Raji (cell line): ENCODE results near the gene SPATA32.

Source experiments
- POLR2A ChIP-seq: IDR thresholded peaks from 2 replicates; pipeline ENCODE4 v1.6.1; 2011; ENCODE audit warnings: low read depth, low read length, control low read depth; ENCODE audit not compliant: insufficient read depth

The SPATA32 gene

DNA sequence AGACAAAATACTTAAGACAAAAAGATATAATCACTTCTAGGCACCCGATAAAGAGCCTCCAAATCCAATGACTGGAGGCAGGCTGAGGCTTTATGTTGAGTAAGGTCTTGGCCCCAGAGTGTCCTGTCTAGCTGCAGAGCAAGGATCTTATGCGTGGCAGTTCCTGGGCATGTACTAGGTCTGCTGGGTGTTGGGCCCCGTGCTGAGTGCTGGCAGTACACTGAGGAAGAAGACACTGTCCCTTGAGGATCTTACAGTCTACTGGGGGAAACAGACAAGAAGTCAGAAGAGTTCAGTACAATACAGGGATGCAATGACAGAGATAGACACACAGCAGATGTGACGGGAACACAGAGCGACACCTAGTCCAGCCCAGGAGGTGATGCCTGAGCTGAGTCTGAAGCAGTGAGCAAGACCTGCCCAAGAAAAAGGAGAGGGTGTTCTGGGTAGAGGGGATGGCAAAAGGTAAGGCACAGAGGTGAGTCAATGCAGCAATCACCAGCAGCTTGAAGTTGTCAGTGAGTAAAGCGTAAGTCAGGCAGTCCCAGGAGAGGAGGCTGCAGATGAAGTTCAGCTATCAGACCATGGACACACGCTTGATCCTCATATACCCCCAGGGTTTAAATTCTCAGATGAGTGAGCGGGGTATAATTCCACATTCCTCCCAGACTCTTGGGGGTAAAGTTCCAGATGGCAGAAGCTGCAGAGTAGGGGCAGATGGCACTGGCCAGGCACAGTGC is 36.8 kb upstream of the SPATA32 start:
- TF ChIP-seq POLR2A: no peak

DNA sequence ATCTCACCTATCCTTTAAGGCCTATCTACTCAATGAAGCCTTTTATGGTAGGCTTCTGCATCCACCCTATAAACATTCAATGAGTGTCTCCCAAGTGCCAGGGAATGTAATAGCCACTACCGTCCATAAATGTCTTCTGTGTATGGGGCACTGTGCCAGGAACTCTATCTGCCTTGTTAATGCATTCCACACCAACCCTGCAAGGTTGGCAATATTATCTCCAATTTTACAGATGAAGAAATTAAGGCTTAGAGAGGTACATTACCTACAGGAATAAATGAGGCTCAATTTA is 34.9 kb upstream of the SPATA32 start:
- TF ChIP-seq POLR2A: no peak

DNA sequence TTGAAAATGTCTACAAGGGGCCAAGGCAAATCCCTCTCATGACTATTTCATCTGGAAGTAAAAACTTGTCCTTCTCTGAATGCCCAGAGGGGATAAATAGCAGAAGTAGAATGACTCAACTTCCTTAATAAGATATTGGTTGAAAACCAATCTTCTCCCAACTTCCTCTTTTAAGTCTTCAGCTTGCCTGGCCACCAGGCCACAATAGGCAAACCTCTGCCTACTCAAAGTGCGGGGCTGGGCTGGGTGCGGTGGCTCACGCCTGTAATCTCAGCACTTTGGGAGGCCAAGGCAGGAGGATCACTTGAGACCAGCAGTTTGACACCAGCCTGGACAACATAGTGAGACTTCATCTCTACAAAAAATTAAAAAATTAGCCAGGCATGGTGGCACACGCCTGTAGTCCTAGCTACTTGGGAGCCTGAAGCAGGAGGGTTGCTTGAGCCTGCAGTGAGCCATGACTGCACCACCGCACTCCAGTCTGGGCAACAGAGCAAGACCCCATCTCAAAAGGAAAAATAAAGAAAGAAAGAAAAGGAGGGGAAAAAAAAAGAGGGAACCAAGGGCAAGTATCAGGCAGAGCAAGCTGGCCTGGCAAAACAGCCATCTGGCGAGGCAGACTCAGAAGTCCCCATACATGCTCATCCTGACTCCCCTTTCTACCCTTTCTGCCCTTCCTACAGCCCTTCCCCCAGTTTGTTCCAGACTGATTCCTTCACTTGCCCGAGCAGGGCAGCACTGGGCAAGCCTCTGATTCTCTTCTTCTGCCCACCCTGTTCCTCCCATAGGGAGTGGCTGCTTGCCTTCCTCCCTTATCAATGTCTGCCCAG is 34.3 kb upstream of the SPATA32 start:
- no peak for TF ChIP-seq POLR2A

DNA sequence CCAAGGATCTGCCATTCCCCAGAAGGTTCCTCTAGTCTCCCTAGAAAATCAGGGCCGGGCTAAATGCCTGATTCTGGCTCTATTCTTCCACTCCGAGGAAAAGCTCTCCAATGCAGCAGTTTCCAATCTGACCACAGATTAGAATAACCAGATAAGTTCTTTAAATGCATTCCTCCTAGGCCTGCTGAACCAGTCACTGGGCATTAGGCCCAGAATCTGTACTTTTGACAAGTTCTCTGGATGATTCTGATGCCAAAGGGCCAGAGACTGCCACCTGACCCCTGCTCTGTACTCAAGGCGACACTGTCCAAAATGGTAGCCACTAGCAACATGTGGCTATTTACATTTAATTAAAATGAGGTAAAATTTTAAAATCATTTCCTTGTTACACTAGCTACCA is 32.6 kb upstream of the SPATA32 start:
- no peak for TF ChIP-seq POLR2A

DNA sequence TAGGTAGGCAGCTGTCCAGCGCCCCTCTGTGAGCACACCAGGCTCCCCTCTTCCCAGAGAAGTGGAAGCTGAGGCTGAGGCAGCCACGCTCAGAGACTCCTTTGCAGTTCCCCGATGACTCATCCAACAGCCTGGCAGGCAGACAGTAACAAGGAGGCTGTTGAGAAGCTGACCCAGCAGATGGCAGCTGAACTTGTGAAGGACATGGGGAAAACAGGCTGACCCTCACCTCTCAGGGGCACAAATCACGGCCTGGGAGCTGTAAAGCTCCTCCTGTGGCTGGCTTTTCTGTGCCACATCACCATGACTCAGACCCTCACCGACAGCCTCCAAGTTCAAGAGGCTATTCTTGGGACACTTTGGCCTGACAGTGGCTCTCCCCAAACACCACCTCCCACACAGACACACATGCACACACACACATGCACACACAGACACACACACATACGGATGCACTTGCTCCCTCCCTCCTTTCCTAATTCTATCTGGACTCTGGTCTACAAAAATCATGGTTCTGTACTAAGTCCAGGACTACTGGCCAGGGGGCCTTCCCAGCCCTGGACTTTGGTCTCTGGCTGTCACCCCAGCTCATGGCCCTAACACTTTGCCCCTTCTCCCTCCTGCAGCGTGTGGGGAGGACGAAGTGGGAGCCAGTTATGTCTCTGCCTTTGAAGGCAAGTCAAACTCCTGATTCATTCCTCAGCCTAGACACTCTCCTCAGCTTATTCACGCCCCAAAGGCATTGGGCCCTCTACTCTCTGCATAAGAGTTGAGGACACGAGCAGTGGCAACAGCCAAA is 31.7 kb upstream of the SPATA32 start:
- TF ChIP-seq POLR2A: no peak

DNA sequence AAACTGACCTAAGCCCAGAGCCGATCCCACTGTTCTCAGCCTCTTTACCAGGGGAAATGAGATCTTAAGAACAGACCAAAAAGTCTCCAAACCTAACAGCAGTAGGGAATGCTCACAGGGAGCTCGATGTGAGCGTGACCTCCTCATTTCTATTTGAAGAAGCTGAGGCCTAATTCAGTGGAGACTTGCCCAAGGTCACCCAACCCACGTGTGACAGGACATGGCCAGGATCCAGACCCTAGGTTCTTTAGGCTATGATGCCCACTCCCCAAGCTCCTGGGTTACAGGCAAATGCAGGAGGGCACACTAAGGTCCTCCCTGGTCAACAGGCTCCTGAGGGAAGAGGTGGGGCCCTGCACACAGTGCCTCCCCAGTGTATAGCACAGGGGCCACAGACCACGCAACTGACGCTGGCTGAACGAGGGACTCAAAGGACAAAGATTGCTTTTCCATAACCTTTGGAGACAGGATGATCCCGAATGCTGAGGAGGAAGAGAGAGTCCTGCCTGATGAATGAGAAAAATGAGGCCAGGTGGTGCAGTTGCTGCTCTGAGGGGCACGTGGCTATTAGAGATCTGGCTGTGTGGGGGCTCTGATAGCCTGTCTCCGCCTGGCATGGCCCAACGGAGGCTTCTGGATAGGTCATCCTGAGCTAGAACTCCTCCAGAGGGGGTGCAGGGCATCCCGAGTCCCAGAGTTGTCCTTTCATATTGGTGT is 31.0 kb upstream of the SPATA32 start:
- no peak for TF ChIP-seq POLR2A

DNA sequence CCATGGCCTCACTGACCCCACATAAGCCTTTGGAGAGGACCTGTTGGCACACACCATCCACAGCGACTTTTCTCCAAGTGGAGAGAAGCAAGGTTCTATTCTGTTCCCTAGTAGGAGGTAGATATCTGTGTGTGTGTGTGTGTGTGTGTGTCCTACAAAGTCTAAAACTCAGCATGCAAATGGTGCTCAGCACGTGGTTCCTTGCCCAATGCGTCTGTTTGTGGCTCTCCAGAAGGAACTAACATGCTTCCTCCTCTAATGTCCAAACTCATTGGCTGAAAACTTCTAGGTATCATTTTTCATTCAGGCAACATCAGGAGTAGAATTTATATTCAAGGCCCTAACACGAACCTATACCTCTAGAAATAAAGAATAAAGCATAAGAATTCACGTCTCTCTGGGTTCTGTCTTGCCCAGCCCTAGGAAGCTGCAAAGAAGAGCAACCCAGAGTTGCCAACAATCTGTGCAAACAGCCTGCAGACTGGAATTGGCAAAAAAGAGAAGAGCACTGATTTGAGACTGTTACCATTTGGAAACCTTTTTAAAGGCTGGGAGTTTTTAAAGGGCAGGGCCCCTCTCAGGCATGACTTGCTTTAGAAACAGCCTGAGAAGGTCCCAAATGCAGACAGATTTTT is 29.4 kb upstream of the SPATA32 start:
- no peak for TF ChIP-seq POLR2A

DNA sequence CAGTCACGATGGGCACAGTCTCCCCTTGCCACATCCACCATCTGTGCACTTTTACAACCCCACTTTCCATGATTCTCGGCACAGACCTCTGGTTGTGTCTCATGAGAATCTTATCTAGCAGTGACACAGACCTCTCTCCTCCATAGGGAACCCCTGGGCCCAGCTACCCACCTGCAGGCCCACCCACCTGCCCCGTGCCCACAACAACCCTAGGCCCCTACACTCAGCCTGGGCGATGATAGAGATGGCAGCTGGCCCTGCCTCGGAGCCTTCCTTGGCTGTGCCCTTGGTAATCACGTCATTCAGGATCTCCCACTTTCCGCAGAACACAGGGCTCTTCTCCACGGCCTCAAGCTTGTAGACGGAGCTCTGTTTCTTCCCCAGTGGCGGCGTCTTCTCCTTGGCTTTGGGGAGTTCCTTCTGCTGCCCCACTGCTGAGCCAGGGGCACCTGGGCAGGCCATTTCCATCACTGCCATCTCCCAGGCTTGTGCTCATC is 28.4 kb upstream of the SPATA32 start:
- no peak for TF ChIP-seq POLR2A

DNA sequence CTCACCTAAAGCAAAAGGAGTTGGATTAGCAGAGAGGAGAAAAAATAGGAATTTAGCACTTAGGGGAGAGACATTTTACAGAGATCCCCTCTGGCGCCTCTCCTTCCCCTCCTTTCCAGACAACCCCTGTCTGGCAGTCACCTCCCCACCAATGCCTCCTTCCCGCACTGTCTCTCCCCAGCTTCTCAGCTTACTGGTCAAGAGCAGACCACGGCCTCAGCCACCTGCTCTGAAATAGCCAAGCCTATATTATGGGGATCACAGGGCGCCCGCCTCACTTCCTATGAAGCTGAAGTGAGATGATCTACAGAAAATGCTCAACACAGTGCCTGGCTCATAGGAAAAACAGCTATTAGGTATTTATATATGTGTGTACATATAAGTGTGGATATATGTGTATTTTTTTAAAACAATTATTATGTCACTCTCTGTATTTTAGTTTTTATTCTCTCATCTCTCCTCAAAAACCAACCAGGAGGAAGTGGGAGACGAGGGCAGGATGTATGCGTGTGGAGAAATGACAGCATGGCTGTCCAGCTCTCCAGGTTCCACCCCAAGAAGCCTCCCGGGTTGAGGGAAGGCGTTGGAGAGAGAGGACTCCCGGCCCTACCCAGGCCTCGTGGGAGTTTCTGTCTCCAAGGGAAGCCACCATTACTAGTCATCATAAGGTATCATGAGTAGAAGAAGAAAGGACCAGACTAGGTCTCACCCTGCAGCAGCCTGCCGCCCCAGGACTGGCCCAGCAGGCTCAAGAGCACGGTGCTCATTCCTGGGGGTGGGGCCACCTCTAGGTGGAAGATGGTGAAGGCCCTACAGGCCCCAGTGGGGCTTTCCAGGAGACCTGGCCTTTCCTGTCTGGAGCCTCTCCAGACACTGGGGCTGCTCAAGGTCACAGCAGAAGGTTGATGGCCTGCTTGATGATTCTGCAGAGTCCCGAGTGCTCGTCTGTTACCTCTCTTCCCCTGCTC is 27.7 kb upstream of the SPATA32 start:
- TF ChIP-seq POLR2A: no peak

DNA sequence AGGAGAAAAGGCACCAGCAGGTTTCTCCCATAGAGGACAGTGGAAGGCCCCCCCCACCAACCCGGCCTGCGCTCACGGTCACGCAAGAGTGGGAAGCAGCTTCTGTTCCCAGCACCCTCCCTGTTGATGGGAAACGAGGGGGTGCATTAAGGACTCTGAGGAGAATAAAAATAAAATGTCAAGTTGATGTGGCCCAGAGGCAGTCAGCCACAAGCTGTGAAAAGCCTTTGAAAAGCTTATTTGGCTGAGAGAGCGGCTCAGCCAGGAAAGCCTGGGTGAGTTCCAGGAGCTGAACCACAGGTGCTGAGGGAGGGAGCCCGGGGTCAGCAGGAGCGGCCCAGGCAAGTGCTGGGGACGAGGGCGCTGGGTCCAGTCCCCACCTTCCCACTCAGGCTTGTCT is 26.9 kb upstream of the SPATA32 start:
- TF ChIP-seq POLR2A: no peak

DNA sequence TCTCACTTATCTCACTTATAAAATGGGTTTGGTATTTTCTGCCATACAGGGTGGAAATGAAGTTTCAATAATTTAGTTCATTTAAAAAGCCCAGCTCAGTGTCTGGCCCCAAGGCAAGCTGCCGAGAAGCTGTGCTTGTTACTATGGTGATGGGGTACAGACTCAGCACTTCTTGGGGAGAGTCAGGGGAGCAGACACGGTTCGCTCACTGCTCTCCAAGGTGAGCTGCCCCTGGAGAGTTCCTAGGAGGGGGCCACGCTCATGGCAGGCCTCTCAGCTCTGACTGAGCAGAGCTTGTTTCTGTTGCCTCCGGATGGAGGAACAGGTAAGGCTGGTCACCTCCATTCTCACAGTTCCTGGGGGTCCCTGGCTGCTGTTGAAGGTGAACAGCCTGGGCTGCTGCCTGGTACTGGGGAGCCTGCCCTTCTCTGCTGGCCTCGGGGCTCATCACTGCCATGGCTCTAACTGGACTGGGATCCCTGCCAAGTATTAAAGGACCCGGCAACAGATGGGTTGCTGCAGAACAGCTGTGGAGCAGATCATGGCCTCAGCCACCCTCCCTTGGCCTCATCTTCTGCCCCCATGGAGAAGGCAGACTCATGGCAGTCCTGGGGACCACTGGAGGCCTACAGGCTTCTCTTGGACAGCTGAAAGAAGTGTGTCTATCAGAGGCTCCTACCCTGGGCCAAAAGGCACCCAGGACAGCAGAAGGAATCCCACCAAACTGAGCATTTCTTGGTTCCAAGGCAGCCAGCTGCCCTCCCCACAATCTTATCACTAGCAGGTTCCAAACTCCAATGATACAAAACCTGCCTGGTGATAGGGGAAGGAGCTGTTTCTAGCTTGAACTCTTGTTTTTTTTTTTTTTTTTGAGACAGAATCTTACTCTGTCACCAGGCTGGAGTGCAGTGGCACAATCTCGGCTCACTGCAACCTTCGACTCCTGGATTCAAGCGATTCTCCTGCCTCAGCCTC is 25.9 kb upstream of the SPATA32 start:
- TF ChIP-seq POLR2A: no peak

DNA sequence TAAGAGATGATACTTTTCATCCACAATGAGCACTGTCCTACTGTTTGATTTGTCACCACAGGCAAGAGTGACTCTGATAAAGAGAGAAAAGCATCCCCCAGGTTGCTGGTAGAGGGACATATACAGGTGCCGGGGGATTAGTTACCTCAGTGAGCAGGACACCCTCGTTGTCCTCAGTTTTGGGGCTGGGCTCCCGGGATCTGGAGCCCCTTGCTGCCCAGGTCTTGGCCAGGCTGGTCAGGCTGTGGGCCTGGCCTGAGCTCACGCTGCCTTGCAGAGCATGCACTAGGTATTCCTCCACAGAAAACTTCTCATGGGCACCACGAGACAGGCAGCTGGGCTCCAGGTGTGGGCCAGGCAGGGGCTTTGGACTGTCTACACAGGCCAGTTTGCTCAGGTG is 24.4 kb upstream of the SPATA32 start:
- TF ChIP-seq POLR2A: no peak
